GDM1 (cell line): ENCODE data around the gene CD93.

ENCODE experiments used
- DNase-seq: peaks from one replicate; lab custom pipeline; 2025; lab: John Stamatoyannopoulos, UW

CD93 gene

GRCh38 chr20:23059846-23060245, 26.3 kb downstream of the CD93 start:
- DNase-seq: peak; percentile 12

- DNase-seq: no peak
Observed at GRCh38 chr20:23059001-23059400, 27.1 kb downstream of the CD93 start.

- no peak for DNase-seq
Observed at GRCh38 chr20:23058240-23058639, 27.9 kb downstream of the CD93 start.

GRCh38 chr20:23052904-23053303, 33.2 kb downstream of the CD93 start:
- DNase-seq: no peak

GRCh38 chr20:23050847-23051627, 35.1 kb downstream of the CD93 start:
- DNase-seq: peak; percentile 65

- DNase-seq: peak; percentile 32
Observed at GRCh38 chr20:23050076-23050838, 35.9 kb downstream of the CD93 start.

GRCh38 chr20:23049201-23050075, 36.7 kb downstream of the CD93 start, which contains the start of gene THBD:
TSS of gene THBD (minus strand) at chr20:23049672. CDS start at chr20:23049504, 168 bp downstream.
- DNase-seq: peak; percentile 60

- peak; percentile 82 for DNase-seq
Observed at GRCh38 chr20:23048283-23049200, 37.6 kb downstream of the CD93 start.

- no peak for DNase-seq
Observed at GRCh38 chr20:23047738-23048214, 38.3 kb downstream of the CD93 start.

GRCh38 chr20:23047001-23047737, 39.0 kb downstream of the CD93 start:
- no peak for DNase-seq

GRCh38 chr20:23046431-23046830, 39.7 kb downstream of the CD93 start:
- no peak for DNase-seq

- no peak for DNase-seq
Observed at GRCh38 chr20:23043376-23043775, 42.7 kb downstream of the CD93 start.

- DNase-seq: no peak
Observed at GRCh38 chr20:23042270-23042669, 43.9 kb downstream of the CD93 start.

- DNase-seq: no peak
Observed at GRCh38 chr20:23039885-23040508, 46.1 kb downstream of the CD93 start.

GRCh38 chr20:23039136-23039875, 46.8 kb downstream of the CD93 start:
- DNase-seq: no peak

- DNase-seq: no peak
Observed at GRCh38 chr20:23037017-23037481, 49.1 kb downstream of the CD93 start.

GRCh38 chr20:23036371-23036770, 49.8 kb downstream of the CD93 start:
- no peak for DNase-seq

GRCh38 chr20:23035731-23036130, 50.4 kb downstream of the CD93 start:
- DNase-seq: no peak
